Hepatocyte (in vitro differentiated cells): ENCODE measurements around the gene CCNA1.
A peak's percentile ranks its signal among the peaks of the same experiment; 100 is the strongest.

Source experiments
- EZH2 ChIP-seq: fragments of 200-600 bp; sonication (generic); IDR thresholded peaks from 2 replicates; pipeline ENCODE4 v1.6.1; 2016; ENCODE audit warnings: antibody characterized with exemption, mild to moderate bottlenecking, borderline replicate concordance
- TF ChIP-seq, protein P1 (sequence below): fragments of 200-600 bp; sonication (generic); IDR thresholded peaks from 2 replicates; pipeline ENCODE4 v1.5.1; 2016; ENCODE audit warnings: antibody characterized with exemption, mild to moderate bottlenecking; ENCODE audit not compliant: poor library complexity

DNA sequence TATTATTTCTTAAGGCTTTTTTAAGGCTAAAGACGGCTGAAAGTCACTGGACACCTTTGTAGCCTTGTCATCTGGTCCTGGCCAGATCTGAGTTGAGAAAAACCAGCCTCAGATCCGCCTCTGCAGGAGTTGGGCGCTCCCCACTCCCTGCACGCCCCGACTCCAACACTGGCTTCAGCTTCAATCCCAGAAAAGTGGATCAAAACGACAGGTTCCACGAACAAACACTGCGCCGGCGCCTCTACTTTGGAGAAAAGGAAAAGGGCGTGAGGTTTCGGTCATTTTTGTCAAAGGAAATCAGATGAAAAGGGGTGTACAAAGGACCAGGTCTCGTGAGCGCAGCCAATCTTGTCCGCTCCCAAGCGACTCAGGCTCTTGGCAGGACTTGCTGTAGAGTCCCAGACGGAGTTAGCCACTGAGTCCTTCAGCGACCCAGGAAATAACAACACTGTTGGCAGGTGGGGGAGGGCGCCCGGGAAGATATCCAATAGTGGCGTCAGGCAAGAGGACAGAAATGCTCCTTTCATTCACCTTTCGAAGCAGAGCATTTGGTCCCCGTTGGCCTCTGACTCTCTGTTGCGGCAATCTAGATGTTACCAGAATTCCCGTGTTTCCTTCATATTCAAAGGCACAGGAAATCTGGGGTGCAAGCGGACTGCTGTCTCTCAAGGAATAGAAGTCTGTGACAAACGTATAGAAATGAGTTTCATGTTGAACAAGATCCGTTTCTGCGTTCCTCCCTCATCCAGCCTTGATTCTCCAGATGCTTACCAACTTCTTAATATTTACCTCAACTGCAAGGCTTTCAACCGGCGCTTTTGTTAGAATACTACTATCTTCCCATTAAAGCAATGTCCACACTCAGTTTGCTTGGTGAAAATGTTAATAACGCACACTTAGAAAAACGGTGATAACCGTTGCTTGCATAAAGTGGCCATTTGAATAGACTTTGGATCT, 1.8 kb upstream of the CCNA1 start:
- TF ChIP-seq, protein P1, sequence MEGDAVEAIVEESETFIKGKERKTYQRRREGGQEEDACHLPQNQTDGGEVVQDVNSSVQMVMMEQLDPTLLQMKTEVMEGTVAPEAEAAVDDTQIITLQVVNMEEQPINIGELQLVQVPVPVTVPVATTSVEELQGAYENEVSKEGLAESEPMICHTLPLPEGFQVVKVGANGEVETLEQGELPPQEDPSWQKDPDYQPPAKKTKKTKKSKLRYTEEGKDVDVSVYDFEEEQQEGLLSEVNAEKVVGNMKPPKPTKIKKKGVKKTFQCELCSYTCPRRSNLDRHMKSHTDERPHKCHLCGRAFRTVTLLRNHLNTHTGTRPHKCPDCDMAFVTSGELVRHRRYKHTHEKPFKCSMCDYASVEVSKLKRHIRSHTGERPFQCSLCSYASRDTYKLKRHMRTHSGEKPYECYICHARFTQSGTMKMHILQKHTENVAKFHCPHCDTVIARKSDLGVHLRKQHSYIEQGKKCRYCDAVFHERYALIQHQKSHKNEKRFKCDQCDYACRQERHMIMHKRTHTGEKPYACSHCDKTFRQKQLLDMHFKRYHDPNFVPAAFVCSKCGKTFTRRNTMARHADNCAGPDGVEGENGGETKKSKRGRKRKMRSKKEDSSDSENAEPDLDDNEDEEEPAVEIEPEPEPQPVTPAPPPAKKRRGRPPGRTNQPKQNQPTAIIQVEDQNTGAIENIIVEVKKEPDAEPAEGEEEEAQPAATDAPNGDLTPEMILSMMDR, result no peak
- peak; percentile 73 for TF ChIP-seq EZH2
